ENCODE results near the gene NEXN. TPM values are rescaled to one million over a fixed set of nuclear protein-coding genes. Genes with fewer than 3 reads are reported as not detected.
A peak's percentile ranks its signal among the peaks of the same experiment; 100 is the strongest.

NEXN gene
- total RNA-seq (10 to 100 TPM in 3 of 7 donors, 1 to 10 TPM in 4; 2.4 to 21.5 (median 8.7) TPM), polyA plus RNA-seq (10 to 100 TPM; 13.3 to 66.2 TPM)
- long read RNA-seq, donor 1, partial matches to known transcripts: 19 of 22 reads
- long read RNA-seq, donor 1, other reads (novel, unspliced or antisense): 2 of 22 reads
- long read RNA-seq, donor 2, partial matches to known transcripts: 0 of 3 reads
- long read RNA-seq, donor 2, other reads (novel, unspliced or antisense): 0 of 3 reads
- long read RNA-seq, donor 3, transcript NEXN-201 (12 exons, 3,195 nt): major isoform, 7 of 26 reads
- long read RNA-seq, donor 3, partial matches to known transcripts: 3 of 26 reads
- long read RNA-seq, donor 3, other reads (novel, unspliced or antisense): 12 of 26 reads

DNA sequence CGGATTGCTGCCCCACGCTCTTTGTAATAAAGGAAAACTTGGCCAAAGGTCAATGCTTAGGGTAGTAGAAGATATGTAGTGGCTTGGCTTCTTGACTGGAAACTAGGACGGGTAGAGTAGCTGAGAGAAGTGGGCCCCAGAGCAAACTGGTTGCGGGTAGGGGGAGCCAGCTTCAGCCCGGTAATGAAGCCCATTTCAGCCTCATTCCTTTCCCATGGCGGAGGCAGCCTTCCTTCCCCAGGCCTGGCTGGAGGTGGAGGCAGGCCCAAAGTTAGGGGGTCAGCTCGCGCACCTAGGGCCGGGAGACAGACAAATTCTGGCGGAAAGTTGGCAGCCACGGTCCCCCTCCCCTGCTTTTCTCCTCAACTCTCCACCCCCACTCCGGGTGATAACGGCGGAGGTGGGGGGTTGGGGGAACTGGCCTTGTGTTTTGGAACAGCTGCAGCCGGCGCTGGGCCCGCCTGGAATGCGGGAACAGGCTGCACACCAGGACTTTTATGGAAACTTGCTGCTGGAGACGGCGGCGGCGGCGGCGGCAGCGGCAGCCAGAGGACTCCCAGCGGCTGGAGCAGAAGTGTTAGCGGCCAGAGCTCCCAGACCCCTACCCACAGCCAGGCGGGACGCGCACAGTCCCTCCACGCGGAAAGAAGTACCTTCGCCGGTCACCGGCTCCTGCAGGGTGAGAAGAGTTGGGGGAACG is at the start of gene NEXN:
TSS of gene NEXN (plus strand) at position 544 of the 700 bp plus-strand sequence. CDS start 27,483 bp downstream, outside the sequence.
- 1 to 3% (median 1%) methylated on average over 28 to 36 of the region's 36 CpGs for WGBS, 3 donors
- H3K27me3 ChIP-seq: no peaks in the 10 kb centered on the region
- no peaks in the 10 kb centered on the region for H3K9me3 ChIP-seq
- peak; percentile 78 to 91 (median 83) for DNase-seq
- peak within 1 kb of the TSS; percentile 88 for H3K4me3 ChIP-seq
- intact Hi-C loops (cut with DNase I): no loop called here
- H3K4me1 ChIP-seq (ENCODE audit: insufficient read depth): no peaks in the 10 kb centered on the region
- peak within 1 kb of the TSS; percentile 68 to 93 for H3K27ac ChIP-seq
- H3K36me3 ChIP-seq: no peaks in the 10 kb centered on the region
- TF ChIP-seq, protein P1, sequence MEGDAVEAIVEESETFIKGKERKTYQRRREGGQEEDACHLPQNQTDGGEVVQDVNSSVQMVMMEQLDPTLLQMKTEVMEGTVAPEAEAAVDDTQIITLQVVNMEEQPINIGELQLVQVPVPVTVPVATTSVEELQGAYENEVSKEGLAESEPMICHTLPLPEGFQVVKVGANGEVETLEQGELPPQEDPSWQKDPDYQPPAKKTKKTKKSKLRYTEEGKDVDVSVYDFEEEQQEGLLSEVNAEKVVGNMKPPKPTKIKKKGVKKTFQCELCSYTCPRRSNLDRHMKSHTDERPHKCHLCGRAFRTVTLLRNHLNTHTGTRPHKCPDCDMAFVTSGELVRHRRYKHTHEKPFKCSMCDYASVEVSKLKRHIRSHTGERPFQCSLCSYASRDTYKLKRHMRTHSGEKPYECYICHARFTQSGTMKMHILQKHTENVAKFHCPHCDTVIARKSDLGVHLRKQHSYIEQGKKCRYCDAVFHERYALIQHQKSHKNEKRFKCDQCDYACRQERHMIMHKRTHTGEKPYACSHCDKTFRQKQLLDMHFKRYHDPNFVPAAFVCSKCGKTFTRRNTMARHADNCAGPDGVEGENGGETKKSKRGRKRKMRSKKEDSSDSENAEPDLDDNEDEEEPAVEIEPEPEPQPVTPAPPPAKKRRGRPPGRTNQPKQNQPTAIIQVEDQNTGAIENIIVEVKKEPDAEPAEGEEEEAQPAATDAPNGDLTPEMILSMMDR (IDR thresholded peaks at IDR 0.05): no peak
- TF ChIP-seq EP300 (IDR thresholded peaks at IDR 0.05): no peak
- peak; percentile 15 for TF ChIP-seq POLR2A (IDR thresholded peaks at IDR 0.05)

DNA sequence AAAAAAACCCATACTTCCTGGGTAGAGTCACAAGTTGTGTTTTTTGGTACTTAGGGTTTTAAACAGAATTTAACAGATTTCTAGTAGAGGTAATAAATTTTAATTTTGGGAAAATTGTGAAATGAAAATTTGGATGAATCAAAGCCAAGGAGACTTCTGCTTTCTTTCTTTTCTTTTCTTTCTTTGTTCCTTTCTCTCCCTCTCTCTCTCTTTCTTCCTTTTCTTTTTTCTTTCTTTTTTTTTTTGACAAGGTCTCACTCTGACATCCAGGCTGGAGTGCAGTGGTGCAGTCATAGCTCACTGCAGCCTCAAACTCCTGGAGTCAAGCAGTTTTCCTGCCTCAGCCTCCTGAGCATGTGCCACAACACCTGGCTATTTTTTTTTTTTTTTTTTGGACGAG is 46.9 kb upstream of the NEXN start:
- no peak overlapping the region for H3K4me3 ChIP-seq
- intact Hi-C loops (cut with DNase I): no loop called here
- WGBS, 3 donors: 23 to 50% (median 32%) methylated on average over 1 of the region's 1 CpG
- H3K36me3 ChIP-seq: no peaks in the 10 kb centered on the region
- no peaks in the 10 kb centered on the region for H3K4me1 ChIP-seq (ENCODE audit: insufficient read depth)
- DNase-seq: no peak
- no peaks in the 10 kb centered on the region for H3K9me3 ChIP-seq
- H3K27me3 ChIP-seq: no peaks in the 10 kb centered on the region
- H3K27ac ChIP-seq: no peak overlapping the region
- TF ChIP-seq EP300 (IDR thresholded peaks at IDR 0.05) (no peak), POLR2A (IDR thresholded peaks at IDR 0.05) (no peak)
- TF ChIP-seq, protein P1 (IDR thresholded peaks at IDR 0.05): no peak

DNA sequence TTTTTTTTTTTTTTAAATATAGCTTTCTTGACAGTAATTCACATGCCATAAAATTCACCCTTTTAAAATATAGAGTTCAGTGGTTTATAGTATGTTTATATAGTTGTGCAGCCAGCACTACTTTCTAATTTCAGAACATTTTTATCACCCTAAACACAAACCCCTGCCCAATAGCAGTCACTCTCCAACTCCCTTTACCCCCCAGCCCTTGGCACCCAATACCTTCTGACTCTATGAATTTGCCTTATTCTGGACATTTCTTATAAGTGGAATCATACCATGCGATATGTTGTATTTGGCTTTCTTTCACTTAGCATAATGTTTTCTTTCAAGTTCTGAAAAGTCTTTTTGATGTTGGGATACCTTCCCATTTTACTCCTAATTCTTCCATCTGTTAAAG is 42.5 kb upstream of the NEXN start:
- H3K36me3 ChIP-seq: no peaks in the 10 kb centered on the region
- DNase-seq: no peak
- TF ChIP-seq EP300 (IDR thresholded peaks at IDR 0.05) (no peak), POLR2A (IDR thresholded peaks at IDR 0.05) (no peak)
- TF ChIP-seq, protein P1 (IDR thresholded peaks at IDR 0.05): no peak
- no peak overlapping the region for H3K27ac ChIP-seq
- no peaks in the 10 kb centered on the region for H3K9me3 ChIP-seq
- H3K4me1 ChIP-seq (ENCODE audit: insufficient read depth): no peaks in the 10 kb centered on the region
- 93 to 100% (median 98%) methylated on average over 1 of the region's 1 CpG for WGBS, 3 donors
- H3K4me3 ChIP-seq: no peak overlapping the region
- H3K27me3 ChIP-seq: no peaks in the 10 kb centered on the region
- intact Hi-C loops (cut with DNase I): no loop called here

DNA sequence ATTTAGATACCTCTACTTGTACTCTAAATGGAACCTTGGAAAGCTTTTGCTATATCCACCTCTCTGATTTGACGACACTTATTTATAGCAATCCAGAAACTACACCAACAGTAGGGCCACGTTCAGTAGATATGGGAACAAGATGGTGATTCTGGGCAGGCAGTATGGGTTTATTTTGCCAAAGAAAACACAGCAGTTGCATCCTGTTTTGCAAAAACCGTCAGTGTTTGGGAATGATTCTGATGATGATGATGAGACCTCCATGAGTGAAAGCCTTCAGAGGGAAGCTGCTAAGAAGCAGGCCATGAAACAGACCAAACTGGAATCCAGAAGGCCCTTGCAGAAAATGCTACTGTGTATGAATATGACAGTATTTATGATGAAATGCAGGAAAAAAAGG is 41.5 kb upstream of the NEXN start:
- Histone ChIP-seq H3K27ac (no peak overlapping the region), H3K36me3 (no peaks in the 10 kb centered on the region), H3K27me3 (no peaks in the 10 kb centered on the region), H3K4me1 (ENCODE audit: insufficient read depth) (no peaks in the 10 kb centered on the region), H3K9me3 (no peaks in the 10 kb centered on the region), H3K4me3 (no peak overlapping the region)
- DNase-seq: no peak
- intact Hi-C loops (cut with DNase I): no loop called here
- WGBS, 3 donors: 55 to 63% (median 61%) methylated on average over 3 of the region's 3 CpGs
- no peak for TF ChIP-seq EP300 (IDR thresholded peaks at IDR 0.05)
- TF ChIP-seq, protein P1 (IDR thresholded peaks at IDR 0.05): no peak
